Thymus (tissue), 11 donors: ENCODE data around the gene SEPTIN1. TPM values are rescaled to one million over a fixed set of nuclear protein-coding genes. Genes with fewer than 3 reads are reported as not detected.
"Not testable (repeated sequence)": the region's sequence is repeated elsewhere in the genome, so short reads cannot be mapped to it uniquely, and the experiment has no call there.

ENCODE experiments used
- DNase-seq, 9 donors: peaks; one replicate each; pipeline ENCODE4 v3.0.0-alpha.2; 2013; ENCODE audit warnings: low spot score in 9 of 9, low read depth in 6 of 9, missing footprints in 1 of 9
- H3K27ac ChIP-seq, 2 donors: one replicate each; pipeline ENCODE4 v1.5.1; 2013; ENCODE audit warnings: control low read depth in 1 of 2, low read depth in 1 of 2, low read length in 1 of 2, mild to moderate bottlenecking in 1 of 2, moderate library complexity in 1 of 2
- H3K27me3 ChIP-seq, 2 donors: one replicate each; pipeline ENCODE4 v1.5.1; 2013; ENCODE audit warnings: low read length in 1 of 2; ENCODE audit not compliant: control insufficient read depth in 2 of 2, insufficient read depth in 1 of 2
- H3K36me3 ChIP-seq, 2 donors: one replicate each; pipeline ENCODE4 v1.5.1; 2013; ENCODE audit warnings: low read length in 1 of 2, mild to moderate bottlenecking in 1 of 2, moderate library complexity in 1 of 2; ENCODE audit not compliant: control insufficient read depth in 2 of 2, insufficient read depth in 2 of 2
- H3K4me1 ChIP-seq, 2 donors: one replicate each; pipeline ENCODE4 v1.5.1; 2013; ENCODE audit warnings: low read length in 2 of 2; ENCODE audit not compliant: control insufficient read depth in 2 of 2, insufficient read depth in 2 of 2
- H3K4me3 ChIP-seq, 2 donors: one replicate each; pipeline ENCODE4 v1.5.1; 2013; ENCODE audit warnings: low read length in 2 of 2, control low read depth in 1 of 2, mild to moderate bottlenecking in 1 of 2
- H3K9me3 ChIP-seq, 2 donors: one replicate each; pipeline ENCODE4 v1.5.1; 2013; ENCODE audit warnings: low read length in 1 of 2, mild to moderate bottlenecking in 1 of 2; ENCODE audit not compliant: control insufficient read depth in 2 of 2, insufficient read depth in 1 of 2
- WGBS: extraction: QIAGEN DNeasy Blood & Tissue Kit; methylation state at CpG from one replicate; pipeline ENCODE4 v1.1.7; 2013; 5-methylcytosine and 5-hydroxymethylcytosine counted together
- polyA plus RNA-seq: library from polyadenylated mRNA; stranded (reverse); fragments of 200-250 nt; gene quantifications from one replicate; pipeline ENCODE4 v1.2.3, GENCODE V29; 2013
- total RNA-seq: library from RNA; stranded (reverse); fragments of 120-200 nt; gene quantifications from one replicate; pipeline ENCODE4 v1.2.4, GENCODE V29; 2013
- donor health status: healthy.

Gene SEPTIN1
- total and polyA plus RNA-seq, 2 donors: 173 to 337 TPM

GRCh38 chr16:30342751-30343490 lies 39.4 kb downstream of the SEPTIN1 start:
- H3K9me3 ChIP-seq: peaks cover 0 to 8% of the 10 kb centered on the region in 2 donors
- no peak for DNase-seq
- WGBS: 97% methylated on average over 32 of the region's 32 CpGs

GRCh38 chr16:30341971-30342370 lies 40.4 kb downstream of the SEPTIN1 start:
- H3K36me3 ChIP-seq, H3K27ac ChIP-seq, H3K27me3 ChIP-seq, DNase-seq, H3K9me3 ChIP-seq, H3K4me3 ChIP-seq: not testable (repeated sequence)
- H3K4me1 ChIP-seq: peaks cover 15 to 34% of the 10 kb centered on the region in 2 donors
- WGBS: 97% methylated on average over 8 of the region's 8 CpGs

More at GRCh38 chr16:30342751-30343490, 39.4 kb downstream of the SEPTIN1 start:
- Histone ChIP-seq H3K27me3 (no peaks in the 10 kb centered on the region), H3K4me3 (no peak overlapping the region), H3K36me3 (no peaks in the 10 kb centered on the region), H3K27ac (no peak overlapping the region), H3K4me1 (peaks cover 15 to 34% of the 10 kb centered on the region in 2 donors)

GRCh38 chr16:30340621-30341020 lies 41.7 kb downstream of the SEPTIN1 start:
- H3K4me3 ChIP-seq: no peak overlapping the region
- peaks cover 20 to 39% of the 10 kb centered on the region in 2 donors for H3K4me1 ChIP-seq
- no peaks in the 10 kb centered on the region for H3K27me3 ChIP-seq
- H3K9me3 ChIP-seq: peaks cover 0 to 5% of the 10 kb centered on the region in 2 donors
- peak overlapping the region; percentile 36 to 56 for H3K27ac ChIP-seq
- WGBS: 23% methylated on average over 13 of the region's 13 CpGs
- H3K36me3 ChIP-seq: no peaks in the 10 kb centered on the region
- peak in 3 of 9 donors; percentile 51 to 72 (median 51) for DNase-seq

- not testable (repeated sequence) for H3K27me3 ChIP-seq, H3K9me3 ChIP-seq, H3K27ac ChIP-seq, DNase-seq, H3K4me3 ChIP-seq, H3K36me3 ChIP-seq
- WGBS: 98% methylated on average over 5 of the region's 5 CpGs
- H3K4me1 ChIP-seq: peaks cover 17 to 40% of the 10 kb centered on the region in 2 donors
Measured at GRCh38 chr16:30338715-30339114, 43.6 kb downstream of the SEPTIN1 start.

- DNase-seq: not testable (repeated sequence)
- 98% methylated on average over 10 of the region's 10 CpGs for WGBS
Measured at GRCh38 chr16:30337964-30338357, 44.4 kb downstream of the SEPTIN1 start.

GRCh38 chr16:30335598-30336474 lies 46.5 kb downstream of the SEPTIN1 start:
- DNase-seq: no peak
- WGBS: 40% methylated on average over 17 of the region's 17 CpGs

More at GRCh38 chr16:30337964-30338357, 44.4 kb downstream of the SEPTIN1 start:
- not testable (repeated sequence) for H3K27me3 ChIP-seq, H3K9me3 ChIP-seq, H3K36me3 ChIP-seq, H3K27ac ChIP-seq, H3K4me3 ChIP-seq
- peaks cover 14 to 32% of the 10 kb centered on the region in 2 donors for H3K4me1 ChIP-seq

GRCh38 chr16:30335028-30335597 lies 47.2 kb downstream of the SEPTIN1 start:
- H3K4me1 ChIP-seq: peaks cover 6 to 11% of the 10 kb centered on the region in 2 donors
- peak overlapping the region; percentile 60 to 70 for H3K4me3 ChIP-seq
- WGBS: under 1% methylated on average over 70 of the region's 70 CpGs
- peak overlapping the region; percentile 91 to 97 for H3K27ac ChIP-seq
- H3K36me3 ChIP-seq, H3K27me3 ChIP-seq, H3K9me3 ChIP-seq: not testable (repeated sequence)
- DNase-seq: peak in 8 of 9 donors; percentile 36 to 84 (median 60)

More at GRCh38 chr16:30335598-30336474, 46.5 kb downstream of the SEPTIN1 start:
- H3K4me1 ChIP-seq: peaks cover 10 to 17% of the 10 kb centered on the region in 2 donors
- peak overlapping the region; percentile 60 to 97 for H3K27ac ChIP-seq
- H3K36me3 ChIP-seq: no peaks in the 10 kb centered on the region
- H3K9me3 ChIP-seq: no peaks in the 10 kb centered on the region
- no peaks in the 10 kb centered on the region for H3K27me3 ChIP-seq
- H3K4me3 ChIP-seq: peak overlapping the region; percentile 35 to 70

GRCh38 chr16:30334473-30334989 lies 47.8 kb downstream of the SEPTIN1 start:
- not testable (repeated sequence) for H3K36me3 ChIP-seq, H3K9me3 ChIP-seq, H3K4me1 ChIP-seq, H3K27me3 ChIP-seq
- H3K27ac ChIP-seq: peak overlapping the region; percentile 32 to 65
- WGBS: 0% methylated on average over 20 of the region's 33 CpGs
- peak overlapping the region; percentile 60 to 70 for H3K4me3 ChIP-seq
- DNase-seq: peak in 7 of 9 donors; percentile 38 to 90 (median 70)
